MM.1S (cell line): ENCODE data around the gene GDI1.

Experiments
- EZH2 ChIP-seq: fragments of 300-600 bp; sonication (generic); optimal IDR thresholded peaks from 2 replicates; pipeline ENCODE3; 2017; ENCODE audit warnings: low read depth, mild to moderate bottlenecking, antibody characterized with exemption, low read length, mixed read lengths
- TF ChIP-seq, protein P1 (sequence below): fragments of 300-600 bp; sonication (generic); IDR thresholded peaks from 2 replicates; pipeline ENCODE4 v1.5.1; 2016; ENCODE audit warnings: antibody characterized with exemption, low read length, mixed read lengths

DNA sequence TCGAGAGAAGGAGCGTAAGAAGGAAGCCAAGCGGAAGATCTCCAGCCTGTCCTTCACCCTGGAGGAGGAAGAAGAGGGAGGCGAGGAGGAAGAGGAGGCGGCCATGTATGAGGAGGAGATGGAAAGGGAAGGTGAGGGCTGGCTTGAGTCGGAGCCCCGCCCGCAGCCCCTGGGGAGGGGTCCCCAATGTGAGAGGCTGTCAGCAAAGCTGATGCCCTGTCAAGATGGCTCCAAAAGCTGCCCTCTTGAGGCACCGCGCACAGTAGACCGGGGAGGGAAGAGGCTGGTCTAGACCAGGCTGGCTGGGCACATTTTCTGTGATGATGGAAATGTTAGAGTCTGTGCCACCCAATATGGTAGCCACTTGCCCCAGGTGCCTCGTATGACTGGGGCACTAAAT, 9.5 kb downstream of the GDI1 start:
- TF ChIP-seq EZH2 = no peak
- TF ChIP-seq, protein P1, sequence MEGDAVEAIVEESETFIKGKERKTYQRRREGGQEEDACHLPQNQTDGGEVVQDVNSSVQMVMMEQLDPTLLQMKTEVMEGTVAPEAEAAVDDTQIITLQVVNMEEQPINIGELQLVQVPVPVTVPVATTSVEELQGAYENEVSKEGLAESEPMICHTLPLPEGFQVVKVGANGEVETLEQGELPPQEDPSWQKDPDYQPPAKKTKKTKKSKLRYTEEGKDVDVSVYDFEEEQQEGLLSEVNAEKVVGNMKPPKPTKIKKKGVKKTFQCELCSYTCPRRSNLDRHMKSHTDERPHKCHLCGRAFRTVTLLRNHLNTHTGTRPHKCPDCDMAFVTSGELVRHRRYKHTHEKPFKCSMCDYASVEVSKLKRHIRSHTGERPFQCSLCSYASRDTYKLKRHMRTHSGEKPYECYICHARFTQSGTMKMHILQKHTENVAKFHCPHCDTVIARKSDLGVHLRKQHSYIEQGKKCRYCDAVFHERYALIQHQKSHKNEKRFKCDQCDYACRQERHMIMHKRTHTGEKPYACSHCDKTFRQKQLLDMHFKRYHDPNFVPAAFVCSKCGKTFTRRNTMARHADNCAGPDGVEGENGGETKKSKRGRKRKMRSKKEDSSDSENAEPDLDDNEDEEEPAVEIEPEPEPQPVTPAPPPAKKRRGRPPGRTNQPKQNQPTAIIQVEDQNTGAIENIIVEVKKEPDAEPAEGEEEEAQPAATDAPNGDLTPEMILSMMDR = no peak
